GM21390 (cell line): ENCODE results near the gene ST8SIA1.

Experiments
- ATAC-seq: cut with Tn5 transposase; IDR thresholded peaks from one replicate; pipeline ENCODE4 v1.9.1; 2021; ENCODE audit not compliant: unreplicated experiment

Gene ST8SIA1

DNA sequence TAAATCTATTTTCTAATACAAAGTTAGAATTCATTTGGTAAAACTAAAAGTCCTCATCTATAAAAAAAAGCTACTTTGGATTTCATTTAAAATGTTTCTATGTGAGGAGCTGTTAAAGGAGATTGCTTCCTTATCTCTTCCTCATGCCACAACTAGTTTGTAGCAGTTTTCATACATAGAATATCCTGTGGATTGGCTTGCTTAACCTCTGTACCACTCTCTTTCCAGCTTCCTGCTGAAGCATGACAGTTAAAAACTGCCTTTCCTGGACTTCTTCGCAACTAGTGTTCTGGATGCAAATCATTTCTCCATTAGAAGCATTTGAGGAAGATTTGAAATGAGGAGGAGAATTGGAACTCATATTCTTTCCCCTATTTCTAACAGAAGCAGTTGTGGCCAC lies 49.6 kb downstream of the ST8SIA1 start:
- no peak for ATAC-seq

DNA sequence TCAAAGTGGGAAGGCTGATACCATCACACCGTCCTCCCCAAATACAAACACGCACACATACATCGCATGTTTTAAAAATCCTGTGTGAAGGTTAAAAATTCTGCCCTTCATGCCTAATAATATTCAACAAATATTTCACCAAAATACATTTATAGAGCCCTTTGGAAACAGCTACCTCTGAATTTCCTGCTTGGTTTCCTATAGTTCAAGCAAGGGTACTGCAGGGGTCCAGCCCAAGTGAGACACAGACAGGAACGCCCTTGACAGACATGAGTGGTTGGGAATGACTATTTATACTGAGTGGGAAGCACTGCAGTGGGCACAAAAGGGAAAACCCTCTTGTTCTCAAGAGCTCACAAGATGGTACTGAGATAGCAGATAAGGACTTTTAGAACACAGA lies 51.0 kb downstream of the ST8SIA1 start:
- no peak for ATAC-seq

DNA sequence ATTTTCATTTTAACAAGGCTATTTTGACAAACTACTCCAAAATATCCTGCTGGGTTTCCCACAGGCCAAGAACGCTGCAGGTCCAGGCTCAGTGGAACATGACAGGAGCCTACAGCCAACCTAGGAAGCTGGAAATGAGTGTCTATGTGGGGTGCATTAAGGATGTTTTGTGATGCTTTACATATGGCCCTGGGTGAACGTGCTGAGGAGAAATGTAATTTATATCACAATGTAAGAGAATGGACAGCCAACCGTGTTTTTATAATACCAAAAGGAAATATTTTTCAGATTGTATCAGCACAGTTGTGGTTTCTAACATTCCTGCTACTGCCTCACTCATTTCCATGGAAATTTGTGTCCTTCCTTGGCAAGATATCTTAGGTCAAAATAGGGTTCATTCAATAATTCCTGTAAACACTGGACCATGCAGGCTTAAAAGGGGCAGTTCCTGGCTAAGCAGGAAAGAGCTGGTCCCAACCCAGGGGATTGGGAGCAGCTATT lies 51.5 kb downstream of the ST8SIA1 start:
- ATAC-seq, result no peak

DNA sequence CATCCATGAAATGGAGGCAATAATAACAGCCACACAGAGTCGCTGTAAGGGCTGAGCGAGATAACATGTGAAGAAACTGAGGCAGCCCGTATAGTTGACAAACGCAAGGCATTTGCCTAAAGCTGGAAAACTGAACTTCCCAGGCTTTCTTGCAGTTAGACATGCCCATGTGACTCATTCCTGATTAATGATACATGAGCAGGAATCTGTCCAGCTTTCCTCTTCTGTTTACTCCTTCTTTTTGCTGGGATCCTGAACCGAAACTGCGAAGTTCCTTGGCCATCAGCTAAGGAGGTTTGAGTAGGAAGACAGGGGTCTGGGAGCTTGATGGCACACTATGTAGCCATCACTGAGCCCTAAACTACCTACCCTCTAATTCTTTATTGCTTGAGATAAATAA lies 52.2 kb downstream of the ST8SIA1 start:
- ATAC-seq, result no peak

DNA sequence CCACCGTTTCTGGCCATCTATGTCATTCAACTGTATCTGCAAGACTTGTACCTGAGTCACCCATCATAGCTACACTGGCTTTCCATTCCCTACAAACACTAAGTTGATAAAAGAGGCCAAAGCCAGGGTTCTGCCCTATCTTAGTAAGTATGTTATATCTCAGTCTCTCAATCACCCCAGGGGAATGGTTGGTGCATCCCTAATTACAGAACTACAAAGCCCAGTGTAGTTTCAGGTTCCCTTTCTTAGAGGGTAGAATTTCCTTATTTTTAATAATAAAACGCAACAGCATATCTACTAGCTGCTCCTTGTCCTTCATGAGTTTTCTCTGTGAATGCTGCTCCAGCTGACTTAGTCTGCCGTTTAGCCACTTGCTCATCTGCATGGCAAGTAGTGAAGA lies 57.6 kb downstream of the ST8SIA1 start:
- ATAC-seq, result no peak

DNA sequence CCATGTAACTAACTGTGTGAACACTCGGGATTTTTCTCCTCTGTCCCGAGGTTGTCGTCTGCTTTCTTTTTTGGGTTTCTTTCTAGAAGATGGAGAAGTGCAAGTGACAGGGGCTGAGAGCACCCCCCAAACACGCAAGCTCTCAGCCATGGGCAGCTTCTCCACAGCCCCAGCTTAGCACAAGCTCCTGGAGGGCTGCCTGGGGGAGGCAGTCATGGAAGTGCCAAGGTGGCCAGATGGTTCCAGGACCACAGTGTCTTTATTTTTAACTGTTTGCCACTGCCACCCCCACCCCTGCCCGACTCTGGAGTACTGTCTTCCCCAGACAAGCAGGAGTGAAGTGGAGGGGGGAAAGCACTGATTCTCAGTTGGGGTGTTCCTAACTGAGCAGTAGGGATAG lies 58.2 kb downstream of the ST8SIA1 start:
- no peak for ATAC-seq

DNA sequence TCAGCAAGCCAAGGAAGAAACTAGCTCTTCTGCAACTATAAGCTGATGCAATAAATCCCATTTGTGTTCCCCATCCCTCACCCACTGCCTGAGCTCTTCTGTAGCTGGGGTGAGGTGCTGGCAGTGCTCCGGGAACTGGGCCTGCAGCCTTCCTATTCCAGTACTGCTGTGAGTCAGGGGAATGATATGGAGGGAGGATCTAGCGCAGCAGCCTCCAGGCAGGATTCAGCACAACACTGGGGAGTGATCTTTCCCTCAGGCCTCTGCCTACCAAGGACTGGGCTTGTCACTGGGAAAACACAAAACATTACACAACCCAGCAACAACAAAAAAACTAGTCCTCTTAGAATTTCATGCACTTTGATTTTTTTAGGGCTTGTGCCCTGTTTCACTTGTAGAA lies 58.7 kb downstream of the ST8SIA1 start:
- ATAC-seq, result no peak

DNA sequence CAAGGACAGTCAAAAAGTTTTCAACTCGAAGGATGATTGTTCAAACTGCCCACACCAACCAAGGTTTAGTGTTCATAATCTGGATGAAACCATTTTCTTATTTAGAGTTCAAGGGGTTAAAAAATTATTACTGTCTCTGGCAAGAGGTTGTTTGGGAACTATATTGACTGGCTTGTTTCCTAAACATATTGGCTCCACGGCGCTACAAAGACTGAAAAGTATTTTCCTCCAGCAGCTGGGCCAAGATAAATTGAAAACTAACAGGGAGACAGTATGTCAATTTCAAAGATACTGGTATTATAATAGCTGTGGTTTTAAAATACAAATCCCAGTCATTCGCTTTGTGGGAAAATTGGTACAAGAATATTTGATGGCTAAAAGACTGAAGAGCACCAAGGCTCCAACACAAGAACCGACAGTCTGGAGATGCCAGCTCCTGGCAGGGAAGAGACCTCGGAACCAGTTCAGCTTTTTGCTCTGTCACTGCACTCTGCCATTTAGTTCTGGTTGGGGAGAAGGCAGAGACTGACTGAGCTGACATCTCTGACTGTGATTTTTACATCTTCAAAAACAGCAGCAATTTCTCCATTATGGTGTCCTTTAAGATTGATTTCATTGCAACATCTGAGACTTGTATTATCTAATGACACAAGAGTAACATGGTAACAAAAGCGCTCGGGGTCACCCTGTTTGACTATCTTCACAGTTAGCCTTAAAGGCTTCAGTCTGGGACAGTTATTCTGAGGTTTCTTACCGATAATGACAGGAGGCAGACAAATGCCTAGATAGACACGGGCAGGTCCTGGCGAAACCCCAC lies 62.0 kb downstream of the ST8SIA1 start:
- ATAC-seq, result no peak

DNA sequence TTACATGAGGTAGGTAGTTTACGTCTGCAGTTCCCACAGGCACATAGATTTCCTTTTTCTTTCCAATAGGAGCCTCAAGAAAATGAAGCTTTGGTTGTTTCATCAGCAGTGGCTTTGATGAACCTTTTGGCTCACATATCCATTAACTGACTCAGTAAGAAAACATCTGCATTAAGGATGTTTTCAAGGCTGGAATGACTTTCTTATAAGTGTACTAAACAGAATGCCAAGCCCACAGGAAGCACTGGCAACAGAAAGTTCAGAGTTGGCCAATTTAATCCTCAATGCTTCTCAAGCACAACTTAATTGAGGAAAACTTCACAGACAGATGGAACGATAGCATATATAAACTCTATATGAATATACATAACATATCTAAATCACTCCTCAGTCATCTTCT lies 63.5 kb downstream of the ST8SIA1 start:
- ATAC-seq, result no peak

DNA sequence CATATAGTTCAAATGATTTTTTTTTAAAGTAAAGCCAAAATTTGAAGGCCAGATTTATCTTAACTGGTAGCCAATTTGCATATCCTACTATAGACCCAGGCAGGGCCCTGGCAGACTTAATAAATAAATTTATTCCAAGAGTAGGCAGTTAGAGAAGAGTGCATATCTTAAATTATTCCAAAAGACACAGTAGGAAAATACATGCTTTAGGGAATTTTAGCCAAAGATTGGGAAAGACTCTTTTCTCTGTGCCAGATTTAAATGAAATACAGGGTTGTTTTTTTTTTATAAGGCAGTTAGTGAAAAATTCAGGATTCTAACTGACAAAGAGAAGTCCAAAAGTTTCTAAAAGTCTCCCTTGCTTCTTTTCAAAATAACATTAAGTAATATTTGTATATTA lies 65.5 kb downstream of the ST8SIA1 start:
- ATAC-seq, result no peak

DNA sequence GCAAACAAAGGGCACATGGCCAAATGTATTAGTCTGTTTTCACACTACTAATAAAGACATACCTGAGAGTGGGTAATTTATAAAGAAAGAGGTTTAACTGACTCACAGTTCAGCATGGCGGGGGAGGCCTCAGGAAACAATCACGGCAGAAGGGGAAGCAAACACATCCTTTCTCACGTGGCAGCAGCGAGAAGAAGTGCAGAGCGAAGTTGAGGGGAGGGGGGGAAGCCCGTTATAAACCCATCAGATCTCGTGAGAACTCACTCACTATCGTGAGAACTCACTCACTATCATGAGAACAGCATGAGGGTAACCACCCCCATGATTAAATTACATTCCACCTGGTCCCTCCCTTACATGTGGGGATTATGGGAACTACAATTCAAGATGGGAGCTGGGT lies 66.1 kb downstream of the ST8SIA1 start:
- ATAC-seq, result no peak

DNA sequence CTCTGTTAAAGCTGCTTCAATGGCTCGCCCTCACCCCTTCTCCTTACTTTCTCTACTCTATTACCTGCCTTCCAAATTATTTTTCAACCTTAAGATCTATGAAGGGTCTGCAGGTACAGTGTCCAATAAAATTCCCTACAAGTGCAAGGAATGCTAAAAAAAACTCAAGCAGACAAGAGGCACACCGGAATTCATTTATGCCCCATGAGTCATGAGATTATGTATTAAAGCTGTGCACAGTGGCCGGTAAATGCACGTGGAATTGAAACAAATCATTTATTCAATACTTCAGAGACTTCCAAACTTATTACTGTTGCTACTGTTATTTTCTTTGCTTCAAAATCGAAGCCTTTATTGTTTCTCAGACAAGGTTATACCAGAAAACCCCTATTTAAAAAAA lies 68.4 kb downstream of the ST8SIA1 start:
- ATAC-seq, result no peak

DNA sequence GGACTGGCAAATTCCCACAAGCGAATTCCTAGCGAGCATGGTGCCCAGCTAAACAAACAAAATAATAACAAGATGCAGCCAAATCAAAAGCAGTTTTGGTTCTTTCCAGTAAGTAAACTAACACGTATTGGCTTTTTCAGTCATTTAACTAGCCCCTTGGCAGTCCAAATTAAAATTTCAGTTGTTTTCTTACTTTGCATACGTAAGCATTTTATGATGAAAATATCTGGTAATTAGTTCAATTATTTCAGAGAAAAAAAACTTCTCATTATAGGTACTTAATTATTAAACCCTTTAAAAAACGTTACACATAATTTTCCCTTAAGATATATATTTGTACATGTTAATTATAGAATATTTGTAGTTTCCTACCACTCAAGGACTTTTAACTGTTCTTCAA lies 70.1 kb downstream of the ST8SIA1 start:
- ATAC-seq, result no peak

DNA sequence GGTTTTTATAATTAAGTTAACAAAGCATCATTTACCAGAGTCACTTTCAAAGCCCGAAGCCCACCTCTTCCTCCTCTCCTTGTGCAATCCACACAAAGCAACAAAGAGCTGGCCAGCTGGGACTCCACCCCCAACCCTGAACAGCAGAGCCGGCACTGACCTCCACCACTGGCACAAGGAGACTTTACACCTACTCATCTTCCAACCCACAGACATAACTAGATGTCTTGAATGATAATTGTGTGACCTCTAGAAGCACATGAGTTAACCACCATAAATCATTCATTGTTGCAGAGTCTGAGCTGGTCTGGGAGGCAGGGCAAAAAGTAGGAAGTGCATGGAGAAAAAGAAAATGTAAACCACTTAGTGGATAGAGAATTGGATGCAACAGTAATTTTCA lies 72.2 kb downstream of the ST8SIA1 start:
- no peak for ATAC-seq

DNA sequence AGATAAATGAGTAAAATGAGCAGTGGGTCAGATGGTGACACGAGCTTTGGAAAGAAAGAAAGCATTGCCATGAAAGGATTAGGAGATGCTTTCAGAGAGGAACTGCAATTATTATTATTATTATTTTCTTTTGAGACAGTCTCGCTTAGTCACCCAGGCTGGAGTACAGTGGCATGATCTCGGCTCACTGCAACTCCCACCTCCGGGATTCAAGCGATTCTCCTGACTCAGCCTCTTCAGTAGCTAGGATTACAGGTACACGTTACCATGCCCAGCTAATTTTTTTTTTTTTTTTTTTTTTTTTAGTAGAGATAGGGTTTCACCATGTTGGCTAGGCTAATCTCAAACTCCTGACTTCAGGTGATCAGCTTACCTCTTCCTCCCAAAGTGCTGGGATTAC lies 77.4 kb downstream of the ST8SIA1 start:
- ATAC-seq, result no peak

DNA sequence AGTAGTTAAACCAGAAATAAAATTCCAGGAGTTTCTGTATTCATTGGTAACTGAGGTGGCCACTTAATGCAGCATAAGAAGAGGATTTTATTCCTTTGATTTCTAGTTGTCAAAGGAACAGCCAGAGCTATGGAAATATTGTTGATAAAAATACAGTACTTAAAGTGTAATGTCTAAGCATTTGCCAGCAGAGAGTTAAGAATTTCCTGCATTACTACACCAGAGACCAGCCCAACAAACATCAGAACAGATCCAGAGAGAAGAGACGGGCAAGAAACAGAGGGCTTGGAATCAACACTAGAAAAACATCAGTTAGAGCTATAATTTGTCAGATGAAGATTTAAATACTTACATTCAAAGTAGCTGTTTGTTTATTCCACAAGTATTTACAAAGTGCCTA lies 77.9 kb downstream of the ST8SIA1 start:
- ATAC-seq, result no peak

DNA sequence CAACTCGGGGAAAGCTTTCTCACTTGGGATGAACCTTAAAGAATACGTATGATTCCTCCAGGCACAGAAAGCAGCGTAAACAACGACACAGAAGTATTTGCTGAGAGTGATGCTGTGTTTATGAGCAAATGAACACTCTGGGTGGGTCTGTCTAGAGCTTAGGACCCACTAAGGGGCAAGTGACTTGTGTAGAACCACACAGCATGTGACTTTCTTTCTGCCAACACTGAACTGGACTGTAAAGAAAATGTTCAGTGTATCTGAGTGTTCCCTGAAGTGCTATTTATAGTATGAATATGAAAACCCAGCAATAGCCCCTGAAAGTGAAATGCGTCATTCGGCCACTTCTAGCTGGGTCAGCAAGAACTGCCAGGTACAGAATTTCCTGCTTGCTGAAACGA lies 78.5 kb downstream of the ST8SIA1 start:
- no peak for ATAC-seq

DNA sequence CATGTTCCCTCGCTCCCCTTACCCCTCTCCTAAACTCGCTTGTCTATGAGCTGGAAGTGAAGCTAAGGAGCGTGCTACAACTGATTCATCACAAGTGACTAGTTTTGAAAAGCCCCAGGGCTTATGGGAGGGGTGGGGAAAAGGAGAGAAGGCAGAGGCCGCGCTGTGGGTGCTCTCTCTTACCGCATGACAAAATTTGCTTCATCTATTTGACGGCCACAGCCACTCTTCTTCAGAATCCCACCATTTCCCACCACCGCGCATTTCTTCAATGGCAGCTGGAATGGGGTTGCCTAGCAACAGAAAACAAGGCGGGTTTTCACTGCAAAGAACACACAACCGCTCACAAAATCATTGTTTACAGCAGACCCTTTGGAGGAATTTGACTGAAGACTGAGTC lies 79.4 kb downstream of the ST8SIA1 start:
- no peak for ATAC-seq

DNA sequence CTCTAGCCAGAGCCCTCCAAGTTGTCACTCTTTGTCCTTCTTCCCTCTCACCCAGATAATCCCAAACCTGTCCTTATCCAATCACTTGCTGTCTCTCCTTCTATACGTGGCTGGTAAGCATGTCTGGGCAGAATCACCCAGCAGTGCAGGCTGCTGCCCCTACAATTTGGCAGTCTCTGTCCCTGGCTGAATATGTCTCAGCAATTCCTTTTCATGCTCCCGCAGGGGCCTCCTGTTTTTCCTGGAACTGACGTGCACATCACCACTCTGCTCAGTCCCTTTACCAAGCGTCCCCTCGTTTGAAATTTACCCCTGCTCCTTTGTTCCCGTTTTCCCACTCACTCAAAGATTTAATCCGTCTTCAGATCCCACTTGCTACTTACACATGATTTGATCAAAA lies 80.0 kb downstream of the ST8SIA1 start:
- no peak for ATAC-seq

DNA sequence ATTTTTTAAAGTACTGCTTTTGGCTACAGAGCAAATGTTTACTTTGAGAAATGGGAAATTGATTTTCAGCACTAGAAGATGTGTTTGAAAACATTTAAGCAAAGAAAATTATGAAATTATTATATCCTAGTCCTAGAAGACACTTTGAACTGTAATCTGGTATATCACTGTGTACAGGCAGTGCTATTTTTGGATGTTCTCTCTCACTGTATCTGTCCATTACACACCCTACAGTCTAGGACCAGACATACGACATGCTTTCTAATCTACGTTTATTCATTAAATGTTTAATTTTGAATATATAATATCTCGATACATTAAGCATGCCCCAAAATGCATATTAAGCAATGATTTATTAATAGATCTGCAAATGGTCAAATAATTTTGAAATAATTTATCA lies 82.5 kb downstream of the ST8SIA1 start:
- no peak for ATAC-seq

DNA sequence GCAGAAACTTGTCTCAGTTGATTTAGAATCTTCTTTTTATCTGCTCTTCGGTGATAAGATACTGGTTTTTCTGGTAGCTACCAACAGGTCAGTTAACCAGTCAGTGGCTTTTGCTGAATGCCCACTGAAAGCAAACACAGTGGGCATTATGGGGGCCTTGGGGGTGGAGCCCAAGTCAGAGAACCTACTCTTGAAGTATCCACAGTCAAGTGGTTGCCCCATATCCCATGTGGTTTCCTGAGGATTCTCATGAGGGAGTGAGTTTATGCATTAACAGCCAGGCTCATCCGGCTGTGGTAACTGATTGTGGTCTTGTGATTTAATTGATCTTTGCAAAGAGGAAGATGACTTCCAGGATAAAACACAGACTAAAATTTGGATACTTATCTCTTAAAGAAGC lies 83.7 kb downstream of the ST8SIA1 start:
- ATAC-seq, result no peak

DNA sequence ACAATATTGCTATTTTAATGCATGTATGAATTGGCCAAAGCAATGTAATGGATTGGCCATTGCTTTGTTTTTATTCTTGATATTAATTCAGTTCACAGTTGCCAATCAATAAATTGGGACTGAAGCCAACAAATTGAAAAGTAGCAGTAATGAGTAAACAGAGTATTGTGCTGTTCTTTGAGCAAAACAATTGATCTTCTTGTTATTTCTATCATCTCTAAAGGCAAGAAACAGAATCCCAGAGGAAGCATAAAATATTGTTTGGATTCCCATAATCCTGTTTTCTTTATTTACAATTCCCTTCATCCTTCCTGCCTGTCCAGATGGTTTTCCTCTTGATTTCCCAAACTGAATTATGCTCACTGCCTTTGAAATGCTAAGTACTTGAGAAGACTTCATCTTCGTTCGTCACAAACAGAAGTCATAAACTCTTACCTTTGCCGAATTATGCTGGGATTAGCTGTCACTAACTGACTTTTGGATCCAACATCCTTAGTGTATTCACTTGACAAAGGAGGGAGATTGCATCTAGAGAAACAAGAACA lies 85.9 kb downstream of the ST8SIA1 start:
- ATAC-seq, result no peak

DNA sequence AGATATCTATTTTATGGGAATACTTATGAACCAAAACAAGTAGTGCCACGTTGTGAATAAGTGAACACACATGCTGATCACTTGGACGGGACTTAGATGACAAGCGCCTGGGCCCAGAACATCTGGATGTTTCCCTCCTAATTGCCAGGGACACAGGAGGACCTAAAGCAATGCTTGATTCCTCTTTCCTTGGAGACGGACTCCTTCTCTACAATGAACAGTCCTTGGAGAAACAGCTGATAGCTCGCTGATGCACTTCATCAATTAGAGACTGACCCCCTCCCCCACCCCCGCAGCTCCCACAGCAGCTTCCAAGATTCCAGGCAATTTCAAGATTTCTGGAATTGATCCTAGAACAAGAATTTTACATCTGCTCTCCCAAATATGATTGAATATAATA lies 86.4 kb downstream of the ST8SIA1 start:
- ATAC-seq, result no peak
